ENCODE measurements around the gene EVI2B. TPM values are rescaled to one million over a fixed set of nuclear protein-coding genes. Genes with fewer than 3 reads are reported as not detected.

Gene EVI2B
- polyA plus RNA-seq, 1 donor from 2014 or later: not detected

DNA sequence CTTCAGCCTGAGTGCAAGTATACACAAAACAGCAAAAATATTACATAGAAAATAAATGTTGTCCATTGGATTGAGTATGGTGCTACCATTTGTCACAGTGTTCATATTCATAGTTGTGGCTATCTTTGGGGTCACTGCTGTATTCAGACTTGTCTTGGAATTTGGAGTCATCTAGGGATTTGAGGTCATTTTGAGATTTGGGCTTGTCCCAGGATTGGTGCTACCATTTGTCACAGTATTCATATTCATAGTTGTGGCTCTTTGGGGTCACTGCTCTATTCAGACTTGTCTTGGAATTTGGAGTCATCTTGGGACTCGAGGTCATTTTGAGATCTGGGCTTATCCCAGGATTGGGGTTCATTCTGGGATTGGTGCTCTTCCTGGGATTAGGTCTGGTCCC, 41.6 kb downstream of the EVI2B start:
- no peak overlapping the region for H3K9ac ChIP-seq (ENCODE audit: low read length)
- H2AFZ ChIP-seq (ENCODE audit: low read depth, low read length): no peak overlapping the region
- TF ChIP-seq RAD21 (conservative IDR thresholded peaks at IDR 0.05) (no peak), MXI1 (conservative IDR thresholded peaks at IDR 0.05; ENCODE audit: poor library complexity, severe bottlenecking) (no peak)
- TF ChIP-seq, protein P1, sequence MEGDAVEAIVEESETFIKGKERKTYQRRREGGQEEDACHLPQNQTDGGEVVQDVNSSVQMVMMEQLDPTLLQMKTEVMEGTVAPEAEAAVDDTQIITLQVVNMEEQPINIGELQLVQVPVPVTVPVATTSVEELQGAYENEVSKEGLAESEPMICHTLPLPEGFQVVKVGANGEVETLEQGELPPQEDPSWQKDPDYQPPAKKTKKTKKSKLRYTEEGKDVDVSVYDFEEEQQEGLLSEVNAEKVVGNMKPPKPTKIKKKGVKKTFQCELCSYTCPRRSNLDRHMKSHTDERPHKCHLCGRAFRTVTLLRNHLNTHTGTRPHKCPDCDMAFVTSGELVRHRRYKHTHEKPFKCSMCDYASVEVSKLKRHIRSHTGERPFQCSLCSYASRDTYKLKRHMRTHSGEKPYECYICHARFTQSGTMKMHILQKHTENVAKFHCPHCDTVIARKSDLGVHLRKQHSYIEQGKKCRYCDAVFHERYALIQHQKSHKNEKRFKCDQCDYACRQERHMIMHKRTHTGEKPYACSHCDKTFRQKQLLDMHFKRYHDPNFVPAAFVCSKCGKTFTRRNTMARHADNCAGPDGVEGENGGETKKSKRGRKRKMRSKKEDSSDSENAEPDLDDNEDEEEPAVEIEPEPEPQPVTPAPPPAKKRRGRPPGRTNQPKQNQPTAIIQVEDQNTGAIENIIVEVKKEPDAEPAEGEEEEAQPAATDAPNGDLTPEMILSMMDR (IDR thresholded peaks at IDR 0.05; ENCODE audit: poor library complexity, severe bottlenecking): no peak
- H3K4me3 ChIP-seq (ENCODE audit: low read length): no peak overlapping the region
- no peaks in the 10 kb centered on the region for H3K27me3 ChIP-seq (ENCODE audit: insufficient read depth, low read depth, low read length)
- no peaks in the 10 kb centered on the region for H3K79me2 ChIP-seq (replicated peaks; ENCODE audit: insufficient read depth, low read length)
- H3K4me2 ChIP-seq (ENCODE audit: low read length): no peak overlapping the region
- no peaks in the 10 kb centered on the region for H3K9me2 ChIP-seq (ENCODE audit: insufficient read depth, low read length)
- no peaks in the 10 kb centered on the region for H3F3A ChIP-seq (ENCODE audit: insufficient read depth, low read length, poor library complexity, severe bottlenecking)
- H3K9me3 ChIP-seq (ENCODE audit: low read length): no peaks in the 10 kb centered on the region
- peaks cover 21% of the 10 kb centered on the region for H3K36me3 ChIP-seq (ENCODE audit: insufficient read depth, low read length)
- no peak overlapping the region for H3K27ac ChIP-seq (ENCODE audit: low read length)
- H4K20me1 ChIP-seq (ENCODE audit: insufficient read depth): no peaks in the 10 kb centered on the region

DNA sequence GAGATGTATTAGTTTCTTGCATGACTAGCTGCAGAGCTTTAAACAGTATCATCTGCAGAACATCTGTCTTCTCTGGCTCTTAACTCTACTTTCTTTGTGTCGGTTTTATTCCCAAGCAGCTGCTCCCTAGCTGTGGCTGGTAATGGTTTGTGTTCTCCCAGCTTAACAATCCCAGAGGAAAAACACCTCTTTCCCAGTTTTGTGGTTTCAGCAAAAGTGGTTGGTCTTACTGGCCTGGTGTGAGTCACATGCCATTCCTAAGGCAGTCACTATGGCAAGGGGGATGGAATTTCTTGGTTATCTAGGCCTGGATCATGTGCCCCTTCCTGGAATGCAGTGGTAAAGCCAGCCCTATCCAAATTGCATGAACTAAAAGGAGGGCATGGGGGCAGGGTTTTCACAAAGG, 44.3 kb downstream of the EVI2B start:
- H3K4me3 ChIP-seq (ENCODE audit: low read length): no peak overlapping the region
- no peak overlapping the region for H3K4me2 ChIP-seq (ENCODE audit: low read length)
- H3K36me3 ChIP-seq (ENCODE audit: insufficient read depth, low read length): peaks cover 28% of the 10 kb centered on the region

More for the DNA sequence above, 44.3 kb downstream of the EVI2B start:
- Histone ChIP-seq H3K27ac (ENCODE audit: low read length) (no peak overlapping the region), H3K27me3 (ENCODE audit: insufficient read depth, low read depth, low read length) (no peaks in the 10 kb centered on the region), H2AFZ (ENCODE audit: low read depth, low read length) (no peak overlapping the region), H3F3A (ENCODE audit: insufficient read depth, low read length, poor library complexity, severe bottlenecking) (no peaks in the 10 kb centered on the region), H3K9me2 (ENCODE audit: insufficient read depth, low read length) (no peaks in the 10 kb centered on the region), H3K79me2 (replicated peaks; ENCODE audit: insufficient read depth, low read length) (no peaks in the 10 kb centered on the region), H3K9me3 (ENCODE audit: low read length) (no peaks in the 10 kb centered on the region), H3K9ac (ENCODE audit: low read length) (no peak overlapping the region), H4K20me1 (ENCODE audit: insufficient read depth) (no peaks in the 10 kb centered on the region)
- TF ChIP-seq, protein P1 (IDR thresholded peaks at IDR 0.05; ENCODE audit: poor library complexity, severe bottlenecking): no peak
- TF ChIP-seq EZH2 (IDR thresholded peaks at IDR 0.05; ENCODE audit: borderline replicate concordance, insufficient read depth, low read length, poor library complexity, severe bottlenecking) (no peak), RAD21 (conservative IDR thresholded peaks at IDR 0.05) (no peak), EP300 (conservative IDR thresholded peaks at IDR 0.05; ENCODE audit: poor library complexity, severe bottlenecking) (no peak), SMC3 (conservative IDR thresholded peaks at IDR 0.05; ENCODE audit: poor library complexity) (no peak), TAF1 (IDR thresholded peaks at IDR 0.05; ENCODE audit: low read depth) (no peak), MXI1 (conservative IDR thresholded peaks at IDR 0.05; ENCODE audit: poor library complexity, severe bottlenecking) (no peak), POLR2AphosphoS5 (IDR thresholded peaks at IDR 0.05) (no peak)
- TF ChIP-seq, protein P2, sequence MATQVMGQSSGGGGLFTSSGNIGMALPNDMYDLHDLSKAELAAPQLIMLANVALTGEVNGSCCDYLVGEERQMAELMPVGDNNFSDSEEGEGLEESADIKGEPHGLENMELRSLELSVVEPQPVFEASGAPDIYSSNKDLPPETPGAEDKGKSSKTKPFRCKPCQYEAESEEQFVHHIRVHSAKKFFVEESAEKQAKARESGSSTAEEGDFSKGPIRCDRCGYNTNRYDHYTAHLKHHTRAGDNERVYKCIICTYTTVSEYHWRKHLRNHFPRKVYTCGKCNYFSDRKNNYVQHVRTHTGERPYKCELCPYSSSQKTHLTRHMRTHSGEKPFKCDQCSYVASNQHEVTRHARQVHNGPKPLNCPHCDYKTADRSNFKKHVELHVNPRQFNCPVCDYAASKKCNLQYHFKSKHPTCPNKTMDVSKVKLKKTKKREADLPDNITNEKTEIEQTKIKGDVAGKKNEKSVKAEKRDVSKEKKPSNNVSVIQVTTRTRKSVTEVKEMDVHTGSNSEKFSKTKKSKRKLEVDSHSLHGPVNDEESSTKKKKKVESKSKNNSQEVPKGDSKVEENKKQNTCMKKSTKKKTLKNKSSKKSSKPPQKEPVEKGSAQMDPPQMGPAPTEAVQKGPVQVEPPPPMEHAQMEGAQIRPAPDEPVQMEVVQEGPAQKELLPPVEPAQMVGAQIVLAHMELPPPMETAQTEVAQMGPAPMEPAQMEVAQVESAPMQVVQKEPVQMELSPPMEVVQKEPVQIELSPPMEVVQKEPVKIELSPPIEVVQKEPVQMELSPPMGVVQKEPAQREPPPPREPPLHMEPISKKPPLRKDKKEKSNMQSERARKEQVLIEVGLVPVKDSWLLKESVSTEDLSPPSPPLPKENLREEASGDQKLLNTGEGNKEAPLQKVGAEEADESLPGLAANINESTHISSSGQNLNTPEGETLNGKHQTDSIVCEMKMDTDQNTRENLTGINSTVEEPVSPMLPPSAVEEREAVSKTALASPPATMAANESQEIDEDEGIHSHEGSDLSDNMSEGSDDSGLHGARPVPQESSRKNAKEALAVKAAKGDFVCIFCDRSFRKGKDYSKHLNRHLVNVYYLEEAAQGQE (IDR thresholded peaks at IDR 0.05; ENCODE audit: borderline replicate concordance): no peak
